B cell (primary cell): ENCODE data around the gene PDGFA. TPM values are rescaled to one million over a fixed set of nuclear protein-coding genes. Genes with fewer than 3 reads are reported as not detected.

Experiments
- ATAC-seq: fragments of 200-7000 bp; cut with Tn5 transposase; one replicate; pipeline ENCODE4 v1.10.0; 2021; ENCODE audit warnings: low read depth, mild to moderate bottlenecking, moderate number of reproducible peaks, moderate library complexity
- CTCF ChIA-PET: fragments of 350-600 bp; sonication (Branson Sonifier 250); formaldehyde crosslinking; loops from one replicate; lab custom pipeline; 2021; ENCODE audit warnings: antibody characterized with exemption, inconsistent platforms; lab: Charles Lee
- POLR2A ChIA-PET: fragments of 350-600 bp; sonication (Branson Sonifier 250); formaldehyde crosslinking; loops from one replicate; lab custom pipeline; 2021; ENCODE audit warnings: antibody characterized with exemption; lab: Charles Lee
- DNase-seq: peaks from one replicate; pipeline ENCODE4 v3.0.0; 2013
- H2AFZ ChIP-seq: 2 replicates; pipeline ENCODE4 v1.6.1; 2012; ENCODE audit warnings: mild to moderate bottlenecking, low read depth, low read length; ENCODE audit not compliant: insufficient read depth, poor library complexity, severe bottlenecking
- H3K27ac ChIP-seq, 2 donors: 1 replicate in 1 of 2; 2 replicates in 1 of 2; pipeline ENCODE4 v1.5.1; 2012 to 2013; ENCODE audit warnings: low read length in 2 of 2, mild to moderate bottlenecking in 2 of 2, moderate library complexity in 1 of 2
- H3K27me3 ChIP-seq, 4 experiments: fragments of 200-600 bp in 1 of 4; sonication (generic) in 1 of 4; replicated peaks in 1 of 4; 1 replicate in 2 of 4; 2 replicates in 2 of 4; pipeline versions ENCODE4 v1.6.1 to v1.7.0; 2013 to 2016; ENCODE audit warnings: low read length in 3 of 4, mild to moderate bottlenecking in 2 of 4, mixed read lengths in 1 of 4, moderate library complexity in 1 of 4; ENCODE audit not compliant: insufficient read depth in 4 of 4, control insufficient read depth in 3 of 4; ENCODE audit errors: control extremely low read depth in 1 of 4
- H3K36me3 ChIP-seq, 2 experiments: replicated peaks in 1 of 2; 1 replicate in 1 of 2; 2 replicates in 1 of 2; pipeline versions ENCODE4 v1.6.1 to v1.7.1; 2013; ENCODE audit warnings: low read length in 1 of 2; ENCODE audit not compliant: insufficient read depth in 2 of 2, control insufficient read depth in 1 of 2; ENCODE audit errors: control extremely low read depth in 1 of 2, extremely low read depth in 1 of 2
- H3K4me1 ChIP-seq, 2 donors: fragments of 200-600 bp in 1 of 2; sonication (generic) in 1 of 2; 1 replicate in 1 of 2; 2 replicates in 1 of 2; pipeline versions ENCODE4 v1.5.1 to v1.6.1; 2013 to 2017; ENCODE audit warnings: low read length in 2 of 2; ENCODE audit not compliant: control insufficient read depth in 2 of 2, insufficient read depth in 2 of 2
- H3K4me2 ChIP-seq: replicated peaks from 2 replicates; pipeline ENCODE3; 2012; ENCODE audit warnings: mild to moderate bottlenecking, low read depth, low read length; ENCODE audit not compliant: poor library complexity, severe bottlenecking
- H3K4me3 ChIP-seq, 5 experiments: fragments of 200-600 bp in 1 of 5; sonication (generic) in 1 of 5; 1 replicate in 3 of 5; 2 replicates in 2 of 5; pipeline versions ENCODE4 v1.5.1 to v1.7.0; 2011 to 2016; ENCODE audit warnings: low read length in 4 of 5, mild to moderate bottlenecking in 4 of 5, low read depth in 2 of 5, control low read depth in 1 of 5, moderate library complexity in 1 of 5; ENCODE audit not compliant: insufficient read depth in 1 of 5; ENCODE audit errors: control extremely low read depth in 1 of 5, extremely low read depth in 1 of 5
- H3K79me2 ChIP-seq: fragments of 200-600 bp; sonication (generic); one replicate; pipeline ENCODE4 v1.6.0; 2016; ENCODE audit warnings: low read length; ENCODE audit not compliant: control insufficient read depth, insufficient read depth
- H3K9ac ChIP-seq: fragments of 200-600 bp; sonication (generic); 2 replicates; pipeline ENCODE4 v1.6.1; 2017; ENCODE audit warnings: mild to moderate bottlenecking, low read length, moderate library complexity
- H3K9me3 ChIP-seq, 3 donors: one replicate each; pipeline versions ENCODE4 v1.6.1 to v1.7.1; 2013; ENCODE audit warnings: low read length in 2 of 3; ENCODE audit not compliant: control insufficient read depth in 2 of 3, insufficient read depth in 1 of 3; ENCODE audit errors: control extremely low read depth in 1 of 3
- H4K20me1 ChIP-seq: 2 replicates; pipeline ENCODE4 v1.6.0; 2012; ENCODE audit warnings: mild to moderate bottlenecking, low read length; ENCODE audit not compliant: insufficient read depth, control insufficient read depth, poor library complexity, severe bottlenecking
- H3K27ac Mint-ChIP-seq: one replicate; pipeline ENCODE4 v1.8.0; 2021; ENCODE audit warnings: mixed read lengths
- H3K27me3 Mint-ChIP-seq: one replicate; pipeline ENCODE4 v1.8.0; 2021; ENCODE audit warnings: mixed read lengths
- H3K4me1 Mint-ChIP-seq: one replicate; pipeline ENCODE4 v1.8.0; 2021; ENCODE audit warnings: mixed read lengths
- H3K4me3 Mint-ChIP-seq: one replicate; pipeline ENCODE4 v1.8.0; 2021; ENCODE audit warnings: mixed read lengths
- H3K9me3 Mint-ChIP-seq: one replicate; pipeline ENCODE4 v1.8.0; 2022; ENCODE audit warnings: mixed read lengths; ENCODE audit not compliant: insufficient read depth
- CTCF ChIP-seq: fragments of 200-600 bp; IDR thresholded peaks from one replicate; pipeline ENCODE4 v1.8.0; 2022; ENCODE audit warnings: antibody characterized with exemption, mild to moderate bottlenecking
- EZH2 ChIP-seq: IDR thresholded peaks from 2 replicates; pipeline ENCODE4 v1.6.1; 2012; ENCODE audit warnings: borderline replicate concordance, low read depth, mild to moderate bottlenecking, moderate library complexity, low read length; ENCODE audit not compliant: insufficient read depth, poor library complexity, severe bottlenecking
- WGBS: methylation state at CpG from one replicate; pipeline ENCODE4 v1.1.5; 2013; ENCODE audit warnings: missing lambda C conversion rate; ENCODE audit not compliant: insufficient coverage; 5-methylcytosine and 5-hydroxymethylcytosine counted together
- intact Hi-C: fragments of 100-400 bp; cut with micrococcal nuclease; formaldehyde crosslinking; loops from one replicate; pipeline ENCODE4 v1.10.0; 2022
- polyA plus RNA-seq: library from polyadenylated mRNA; depleted of rRNA; stranded (reverse); fragments of >200 nt; gene quantifications from 2 replicates; pipeline ENCODE4 v1.2.3, GENCODE V29; 2012
- total RNA-seq, 2 donors: library from RNA; stranded (reverse); fragments of 120-200 nt in 1 of 2; gene quantifications; 1 replicate in 1 of 2; 2 replicates in 1 of 2; pipeline versions ENCODE4 v1.2.3 to v1.2.4, GENCODE V29; 2013 to 2022

The PDGFA gene
- total and polyA plus RNA-seq, 2 donors (not counting 1 experiment from before 2014, with no cell fraction given) = 0.36 to 1.5 TPM

- DNase-seq = no peak
- H3K9me3 Mint-ChIP-seq = peaks cover 8% of the 10 kb centered on the region
- Histone ChIP-seq H3K27me3 (peaks cover 0 to 4% (median 3%) of the 10 kb centered on the region in 4 experiments), H3K9ac (no peak overlapping the region), H3K4me2 (no peak overlapping the region), H3K9me3 (no peaks in the 10 kb centered on the region), H3K4me3 (no peak overlapping the region), H3K4me1 (no peaks in the 10 kb centered on the region), H3K79me2 (no peaks in the 10 kb centered on the region), H3K27ac (no peak overlapping the region), H3K36me3 (no peaks in the 10 kb centered on the region), H2AFZ (no peak overlapping the region), H4K20me1 (no peaks in the 10 kb centered on the region)
- no peaks in the 10 kb centered on the region for H3K4me1 Mint-ChIP-seq
- ChIA-PET POLR2A (no interaction called here), CTCF (no interaction called here)
- 83% methylated on average over 1 of the region's 1 CpG for WGBS
- intact Hi-C loops = no loop called here
- no peak overlapping the region for H3K27ac Mint-ChIP-seq
- ATAC-seq = no peak
- no peak for TF ChIP-seq CTCF
- no peak for TF ChIP-seq EZH2
- H3K4me3 Mint-ChIP-seq = no peak overlapping the region
- peaks cover 36% of the 10 kb centered on the region for H3K27me3 Mint-ChIP-seq
Observed at GRCh38 chr7:482521-483083, 37.0 kb downstream of the PDGFA start.

- Mint-ChIP-seq H3K4me3 (no peak overlapping the region), H3K4me1 (no peaks in the 10 kb centered on the region), H3K27me3 (peaks cover 32% of the 10 kb centered on the region), H3K9me3 (peaks cover 8% of the 10 kb centered on the region), H3K27ac (no peak overlapping the region)
- no peak for TF ChIP-seq CTCF
- no peak for TF ChIP-seq EZH2
- DNase-seq (no peak), ATAC-seq (no peak)
- Histone ChIP-seq H3K4me1 (no peaks in the 10 kb centered on the region), H3K4me2 (no peak overlapping the region), H2AFZ (no peak overlapping the region), H3K79me2 (no peaks in the 10 kb centered on the region), H4K20me1 (no peaks in the 10 kb centered on the region), H3K27me3 (peaks cover 0 to 3% (median under 1%) of the 10 kb centered on the region in 4 experiments), H3K36me3 (no peaks in the 10 kb centered on the region), H3K9ac (no peak overlapping the region), H3K9me3 (no peaks in the 10 kb centered on the region), H3K4me3 (no peak overlapping the region), H3K27ac (no peak overlapping the region)
- intact Hi-C loops = no loop called here
- WGBS = 98% methylated on average over 6 of the region's 15 CpGs
- ChIA-PET POLR2A (no interaction called here), CTCF (no interaction called here)
Observed at GRCh38 chr7:481219-481930, 38.3 kb downstream of the PDGFA start.
